ENCODE results near the gene CGN.

GRCh38 chr1:151579436-151580225 lies 68.4 kb downstream of the CGN start:
- TF ChIP-seq POLR2A (IDR thresholded peaks at IDR 0.05) (no peak), CTCF (IDR thresholded peaks at IDR 0.05) (no peak), POLR2AphosphoS5 (IDR thresholded peaks at IDR 0.05) (no peak)
